ENCODE measurements around the gene ZNF316. TPM values are rescaled to one million over a fixed set of nuclear protein-coding genes. Genes with fewer than 3 reads are reported as not detected.
A peak's percentile ranks its signal among the peaks of the same experiment; 100 is the strongest.
"Not testable (repeated sequence)": the region's sequence is repeated elsewhere in the genome, so short reads cannot be mapped to it uniquely, and the experiment has no call there.

ZNF316 gene
- total RNA-seq, 1 donor from 2014 or later, result 16.3 TPM

DNA sequence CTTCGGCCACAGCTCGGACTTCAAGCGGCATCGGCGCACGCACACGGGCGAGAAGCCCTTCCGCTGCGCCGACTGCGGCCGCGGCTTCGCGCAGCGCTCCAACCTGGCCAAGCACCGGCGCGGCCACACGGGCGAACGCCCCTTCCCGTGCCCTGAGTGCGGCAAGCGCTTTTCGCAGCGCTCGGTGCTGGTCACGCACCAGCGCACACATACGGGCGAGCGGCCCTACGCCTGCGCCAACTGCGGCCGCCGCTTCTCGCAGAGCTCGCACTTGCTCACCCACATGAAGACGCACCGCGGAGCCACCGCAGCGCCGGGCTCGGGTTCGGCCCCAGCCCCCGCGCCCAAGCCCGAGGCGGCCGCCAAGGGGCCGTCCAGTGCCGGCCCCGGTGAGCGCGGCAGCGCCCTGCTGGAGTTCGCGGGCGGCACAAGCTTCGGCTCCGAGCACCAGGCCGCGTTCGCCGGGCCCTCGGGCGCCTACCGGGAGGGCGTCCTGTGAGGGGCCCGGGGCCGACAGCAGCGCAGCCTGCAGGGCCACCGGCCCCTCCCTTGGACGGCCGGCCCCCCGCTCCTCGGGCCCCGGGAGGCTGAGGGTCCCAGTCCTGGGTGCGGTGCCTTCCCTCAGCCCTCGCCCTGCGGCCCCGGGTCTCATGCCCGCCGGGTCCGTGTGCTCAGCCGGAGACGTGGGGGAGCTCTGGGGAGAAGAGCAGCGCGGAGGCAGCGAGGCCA, 17.2 kb downstream of the ZNF316 start:
- Histone ChIP-seq H3K36me3 (ENCODE audit: control insufficient read depth, insufficient read depth, low read length) (peaks cover 12% of the 10 kb centered on the region), H3K27me3 (ENCODE audit: control insufficient read depth, insufficient read depth, low read length) (no peaks in the 10 kb centered on the region), H3K4me3 (ENCODE audit: low read depth, low read length) (no peak overlapping the region)
- TF ChIP-seq, protein P1, sequence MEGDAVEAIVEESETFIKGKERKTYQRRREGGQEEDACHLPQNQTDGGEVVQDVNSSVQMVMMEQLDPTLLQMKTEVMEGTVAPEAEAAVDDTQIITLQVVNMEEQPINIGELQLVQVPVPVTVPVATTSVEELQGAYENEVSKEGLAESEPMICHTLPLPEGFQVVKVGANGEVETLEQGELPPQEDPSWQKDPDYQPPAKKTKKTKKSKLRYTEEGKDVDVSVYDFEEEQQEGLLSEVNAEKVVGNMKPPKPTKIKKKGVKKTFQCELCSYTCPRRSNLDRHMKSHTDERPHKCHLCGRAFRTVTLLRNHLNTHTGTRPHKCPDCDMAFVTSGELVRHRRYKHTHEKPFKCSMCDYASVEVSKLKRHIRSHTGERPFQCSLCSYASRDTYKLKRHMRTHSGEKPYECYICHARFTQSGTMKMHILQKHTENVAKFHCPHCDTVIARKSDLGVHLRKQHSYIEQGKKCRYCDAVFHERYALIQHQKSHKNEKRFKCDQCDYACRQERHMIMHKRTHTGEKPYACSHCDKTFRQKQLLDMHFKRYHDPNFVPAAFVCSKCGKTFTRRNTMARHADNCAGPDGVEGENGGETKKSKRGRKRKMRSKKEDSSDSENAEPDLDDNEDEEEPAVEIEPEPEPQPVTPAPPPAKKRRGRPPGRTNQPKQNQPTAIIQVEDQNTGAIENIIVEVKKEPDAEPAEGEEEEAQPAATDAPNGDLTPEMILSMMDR (IDR thresholded peaks at IDR 0.05; ENCODE audit: insufficient read depth, low read length, severe bottlenecking), result no peak
- FAIRE-seq (no peak), DNase-seq (ENCODE audit: low read depth) (no peak)

DNA sequence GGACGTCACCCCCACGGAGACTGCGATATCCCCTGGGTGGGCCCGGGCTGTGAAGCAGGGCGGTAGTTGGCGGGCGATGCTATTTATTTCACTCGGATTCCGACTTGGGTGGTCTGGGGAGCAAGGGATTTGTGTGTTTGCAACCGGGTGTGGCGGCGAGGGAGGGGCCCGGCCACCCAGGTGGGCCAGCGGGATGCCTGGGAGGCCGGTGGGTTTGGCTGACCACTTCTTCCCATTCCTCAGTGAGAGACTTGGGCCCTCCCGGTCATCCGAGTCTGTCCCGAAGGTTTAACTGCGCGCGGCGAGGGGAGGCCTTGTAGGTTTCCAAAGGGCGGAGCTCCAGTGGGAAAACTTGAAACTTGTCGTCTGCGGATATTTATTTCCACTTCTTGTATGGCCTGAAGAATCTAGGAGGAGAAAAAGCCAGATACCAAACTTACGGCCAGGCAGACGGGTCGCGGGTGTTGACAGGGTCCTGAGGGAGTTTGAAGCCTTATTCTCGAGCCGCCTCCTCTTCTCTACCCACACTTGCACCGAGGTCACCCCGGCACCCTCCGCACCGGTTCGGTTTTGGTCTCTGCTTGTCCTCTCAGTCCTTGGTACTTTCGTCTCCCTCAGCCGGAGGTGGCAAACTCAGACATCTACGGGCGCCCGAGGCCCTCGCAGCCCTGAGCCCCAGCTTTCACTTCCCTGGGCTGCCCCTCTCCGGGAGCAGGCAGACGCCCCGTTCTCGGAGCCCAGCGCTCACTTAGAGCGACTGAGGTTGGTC, 17.9 kb downstream of the ZNF316 start:
- no peak overlapping the region for H3K4me3 ChIP-seq (ENCODE audit: low read depth, low read length)
- no peaks in the 10 kb centered on the region for H3K27me3 ChIP-seq (ENCODE audit: control insufficient read depth, insufficient read depth, low read length)
- no peak for DNase-seq (ENCODE audit: low read depth)
- no peak for FAIRE-seq
- TF ChIP-seq, protein P1 (IDR thresholded peaks at IDR 0.05; ENCODE audit: insufficient read depth, low read length, severe bottlenecking), result no peak
- H3K36me3 ChIP-seq (ENCODE audit: control insufficient read depth, insufficient read depth, low read length), result peaks cover 7% of the 10 kb centered on the region

DNA sequence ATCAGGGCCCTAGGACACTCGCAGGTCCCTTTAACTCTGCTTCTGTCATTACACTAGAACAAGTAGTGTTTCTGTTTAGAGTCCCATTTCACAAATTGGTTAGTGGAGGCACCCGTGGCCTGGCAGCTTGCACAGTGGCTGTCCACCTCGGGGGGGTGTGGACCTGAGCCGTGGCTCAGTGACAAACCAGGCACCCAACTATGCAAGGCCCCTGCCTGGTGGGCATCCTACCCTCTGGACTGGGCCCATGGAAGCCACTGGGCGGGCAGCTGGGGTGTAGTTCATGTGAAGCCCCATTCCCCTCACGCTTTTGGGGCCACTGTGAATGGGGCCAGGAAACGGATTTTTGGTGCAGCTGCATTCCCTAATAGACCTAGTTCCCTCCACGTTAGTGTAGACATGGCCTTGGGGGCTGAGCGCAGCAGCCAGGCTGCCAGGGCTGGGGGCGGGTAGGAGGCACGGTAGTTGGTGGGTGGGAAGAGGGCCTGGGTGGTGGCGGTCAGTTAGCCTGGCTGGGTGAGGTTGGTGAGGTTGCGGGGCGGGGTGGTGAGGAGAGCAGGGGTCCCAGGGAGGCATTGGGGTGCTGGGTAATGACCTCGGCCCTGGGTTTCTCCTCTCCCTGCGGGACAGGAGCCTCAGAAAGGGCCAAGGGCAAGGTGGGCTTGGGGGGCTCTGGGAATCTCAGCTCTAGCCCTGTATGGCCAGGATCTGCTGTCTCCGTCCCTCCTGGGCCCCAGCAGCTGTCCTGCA, 18.7 kb downstream of the ZNF316 start:
- TF ChIP-seq, protein P1 (IDR thresholded peaks at IDR 0.05; ENCODE audit: insufficient read depth, low read length, severe bottlenecking), result no peak
- FAIRE-seq (no peak), DNase-seq (ENCODE audit: low read depth) (no peak)
- H3K4me3 ChIP-seq (ENCODE audit: low read depth, low read length), result no peak overlapping the region
- H3K27me3 ChIP-seq (ENCODE audit: control insufficient read depth, insufficient read depth, low read length), result no peaks in the 10 kb centered on the region
- H3K36me3 ChIP-seq (ENCODE audit: control insufficient read depth, insufficient read depth, low read length), result peaks cover 4% of the 10 kb centered on the region

DNA sequence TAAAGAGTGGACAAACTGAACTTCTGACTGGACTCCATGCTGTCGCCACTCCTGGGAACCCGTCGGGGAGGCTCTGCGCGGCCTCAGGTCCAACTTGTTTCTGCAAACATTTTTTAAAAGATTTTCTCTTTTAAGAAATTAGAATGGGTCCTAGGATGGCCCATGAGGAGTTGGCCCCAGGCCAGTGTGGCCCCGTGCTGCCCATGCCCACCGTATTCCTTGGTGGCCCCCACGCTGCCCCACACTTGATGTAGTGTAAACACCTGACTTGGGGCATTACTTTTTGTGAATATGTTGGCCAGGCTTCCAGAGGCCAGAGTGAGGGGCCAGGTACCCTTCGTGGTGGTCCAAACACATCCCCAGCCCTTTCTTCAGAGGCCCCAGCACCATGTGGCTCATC, 19.3 kb downstream of the ZNF316 start:
- Histone ChIP-seq H3K36me3 (ENCODE audit: control insufficient read depth, insufficient read depth, low read length) (peaks cover 4% of the 10 kb centered on the region), H3K4me3 (ENCODE audit: low read depth, low read length) (no peak overlapping the region), H3K27me3 (ENCODE audit: control insufficient read depth, insufficient read depth, low read length) (no peaks in the 10 kb centered on the region)
- DNase-seq (ENCODE audit: low read depth), result no peak
- FAIRE-seq, result no peak
- TF ChIP-seq, protein P1 (IDR thresholded peaks at IDR 0.05; ENCODE audit: insufficient read depth, low read length, severe bottlenecking), result no peak

DNA sequence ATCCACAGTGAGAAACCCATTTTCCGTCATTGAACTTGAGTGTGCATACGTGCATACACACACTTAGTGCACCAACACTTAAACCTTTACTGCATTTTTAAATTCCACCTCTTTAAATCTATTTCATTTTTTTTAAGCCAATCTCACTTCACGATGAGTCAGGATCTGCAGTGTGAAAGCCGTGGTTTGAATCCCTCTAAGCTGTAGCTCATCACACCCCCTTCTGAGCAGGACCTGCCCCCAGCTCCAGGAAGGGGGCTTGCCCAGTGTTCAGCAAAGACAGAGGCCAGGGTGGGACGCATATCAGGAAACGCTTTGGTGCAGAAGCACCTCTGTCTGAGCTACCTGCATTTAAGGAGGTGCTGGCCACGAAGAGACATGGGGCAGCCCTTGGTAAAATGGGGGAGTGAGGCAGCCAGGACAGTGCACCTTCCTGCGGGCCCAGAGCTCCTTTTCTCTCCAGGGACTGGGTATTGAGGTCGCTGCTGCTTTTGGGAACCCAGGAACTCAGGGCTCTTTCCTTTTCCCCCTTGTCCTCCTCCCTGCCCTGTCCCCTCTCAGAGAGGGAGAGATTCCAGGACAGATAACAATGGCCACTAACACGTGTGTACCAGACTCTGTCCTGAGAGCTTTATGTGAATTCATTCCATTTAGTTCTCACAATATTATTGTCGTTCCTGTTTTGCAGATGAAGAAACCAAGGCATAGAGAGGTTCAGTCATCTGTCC, 21.7 kb downstream of the ZNF316 start:
- TF ChIP-seq, protein P1 (IDR thresholded peaks at IDR 0.05; ENCODE audit: insufficient read depth, low read length, severe bottlenecking), result no peak
- FAIRE-seq, result peak; percentile 62
- H3K27me3 ChIP-seq (ENCODE audit: control insufficient read depth, insufficient read depth, low read length), result no peaks in the 10 kb centered on the region
- no peaks in the 10 kb centered on the region for H3K36me3 ChIP-seq (ENCODE audit: control insufficient read depth, insufficient read depth, low read length)
- H3K4me3 ChIP-seq (ENCODE audit: low read depth, low read length), result no peak overlapping the region
- no peak for DNase-seq (ENCODE audit: low read depth)

DNA sequence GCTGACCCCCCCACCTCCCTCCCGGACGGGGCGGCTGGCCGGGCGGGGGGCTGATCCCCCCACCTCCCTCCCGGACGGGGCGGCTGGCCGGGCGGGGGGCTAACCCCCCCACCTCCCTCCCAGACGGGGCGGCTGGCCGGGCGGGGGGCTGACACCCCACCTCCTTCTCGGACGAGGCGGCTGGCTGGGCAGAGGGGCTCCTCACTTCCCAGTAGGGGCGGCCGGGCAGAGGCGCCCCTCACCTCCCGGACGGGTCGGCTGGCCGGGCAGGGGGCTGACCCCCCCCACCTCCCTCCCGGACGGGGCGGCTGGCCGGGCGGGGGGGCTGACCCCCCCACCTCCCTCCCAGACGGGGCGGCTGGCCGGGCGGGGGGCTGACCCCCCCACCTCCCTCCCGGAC, 33.7 kb downstream of the ZNF316 start:
- H3K27me3 ChIP-seq (ENCODE audit: control insufficient read depth, insufficient read depth, low read length); H3K4me3 ChIP-seq (ENCODE audit: low read depth, low read length); H3K36me3 ChIP-seq (ENCODE audit: control insufficient read depth, insufficient read depth, low read length); DNase-seq (ENCODE audit: low read depth); FAIRE-seq: not testable (repeated sequence)
